Ascending aorta (tissue), 2 donors: ENCODE data around the gene NCK1. TPM values are rescaled to one million over a fixed set of nuclear protein-coding genes. Genes with fewer than 3 reads are reported as not detected.
A peak's percentile ranks its signal among the peaks of the same experiment; 100 is the strongest.

Experiments
- DNase-seq, 2 donors: peaks; one replicate each; pipeline ENCODE4 v3.0.0-alpha.2; 2019; ENCODE audit warnings: low spot score in 2 of 2
- H3K27ac ChIP-seq, 2 donors: fragments of 200-600 bp; sonication (generic); one replicate each; pipeline ENCODE4 v1.5.1; 2016 to 2017; ENCODE audit warnings: mild to moderate bottlenecking in 1 of 2
- H3K27me3 ChIP-seq: fragments of 200-600 bp; sonication (generic); one replicate; pipeline ENCODE4 v1.5.1; 2017
- H3K36me3 ChIP-seq, 2 donors: fragments of 200-600 bp; sonication (generic); one replicate each; pipeline ENCODE4 v1.5.1; 2016
- H3K4me1 ChIP-seq, 2 donors: fragments of 200-600 bp; sonication (generic); one replicate each; pipeline ENCODE4 v1.5.1; 2016 to 2017; ENCODE audit warnings: mild to moderate bottlenecking in 1 of 2
- H3K4me3 ChIP-seq, 2 donors: fragments of 200-600 bp; sonication (generic); one replicate each; pipeline ENCODE4 v1.5.1; 2016 to 2017; ENCODE audit warnings: mild to moderate bottlenecking in 1 of 2
- H3K9me3 ChIP-seq, 2 donors: fragments of 200-600 bp; sonication (generic); one replicate each; pipeline ENCODE4 v1.5.1; 2016
- CTCF ChIP-seq, 3 experiments: fragments of 200-600 bp in 2 of 3; fragments of 450-650 bp in 1 of 3; sonication (generic) in 2 of 3; IDR thresholded peaks; one replicate each; pipeline ENCODE4 v1.5.1; 2016 to 2019; ENCODE audit warnings: antibody characterized with exemption in 3 of 3, mild to moderate bottlenecking in 1 of 3, moderate library complexity in 1 of 3
- intact Hi-C: fragments of 100-400 bp; cut with DNase I; formaldehyde crosslinking; loops from one replicate; pipeline ENCODE4 v1.15.1; 2023
- total RNA-seq: library from RNA; depleted of rRNA; stranded (reverse); fragments of >200 nt; gene quantifications from one replicate; pipeline ENCODE4 v1.1.0, GENCODE V29; 2016

The NCK1 gene
- total RNA-seq, 1 donor from 2014 or later: 45.6 TPM

DNA sequence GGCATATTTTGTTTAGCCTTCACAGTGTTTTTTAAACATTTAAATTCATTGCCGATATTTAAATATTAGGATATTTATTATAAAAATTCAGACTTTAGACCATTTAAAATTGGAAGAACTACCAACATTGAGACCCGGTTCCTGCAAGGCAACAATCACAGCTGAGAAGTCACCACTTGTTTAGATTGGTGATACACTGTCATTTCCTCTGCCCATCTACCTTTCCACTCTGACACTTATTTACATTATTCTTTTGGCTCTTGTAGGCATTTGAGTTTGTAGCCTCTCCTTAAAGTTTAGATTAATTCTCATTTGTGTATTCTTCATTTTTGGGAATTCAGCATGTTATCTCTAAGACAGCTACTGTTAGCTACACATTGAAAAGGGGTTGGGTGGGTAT is 85.5 kb downstream of the NCK1 start:
- TF ChIP-seq CTCF (IDR thresholded peaks at IDR 0.05): no peak
- peaks cover 10 to 11% of the 10 kb centered on the region in 2 donors for H3K36me3 ChIP-seq
- intact Hi-C loops: loop anchor here (5.0 kb wide), 1 partner anchor 65 kb away; no protein-coding TSS in a partner anchor
- no peak overlapping the region for H3K27ac ChIP-seq
- H3K9me3 ChIP-seq: no peaks in the 10 kb centered on the region
- no peak overlapping the region for H3K4me3 ChIP-seq
- no peak for DNase-seq
- peaks cover 0 to 6% of the 10 kb centered on the region in 2 donors for H3K4me1 ChIP-seq
- no peaks in the 10 kb centered on the region for H3K27me3 ChIP-seq

DNA sequence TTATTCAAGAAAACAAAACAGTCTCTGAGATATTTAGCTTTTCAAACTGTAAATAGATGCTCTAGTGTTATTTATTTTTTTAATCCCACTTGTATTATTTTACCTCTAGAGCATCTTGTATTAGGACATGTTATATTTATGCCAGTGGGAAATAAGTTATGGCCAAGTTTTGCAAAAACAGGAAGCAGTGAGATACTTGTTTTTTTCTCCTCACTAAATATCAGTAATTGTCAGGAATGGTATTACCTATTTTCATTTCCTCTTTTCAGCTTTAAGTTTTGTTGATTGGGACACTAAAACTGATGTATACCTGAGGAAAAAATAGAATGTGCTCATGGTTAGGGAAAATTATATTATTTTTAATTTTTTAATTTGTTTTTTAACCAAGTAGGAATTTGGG is 87.1 kb downstream of the NCK1 start:
- Histone ChIP-seq H3K36me3 (peaks cover 10 to 11% of the 10 kb centered on the region in 2 donors), H3K27me3 (no peaks in the 10 kb centered on the region), H3K4me3 (no peak overlapping the region), H3K27ac (no peak overlapping the region), H3K4me1 (no peaks in the 10 kb centered on the region), H3K9me3 (no peaks in the 10 kb centered on the region)
- intact Hi-C loops: loop anchor here (5.0 kb wide), 1 partner anchor 63 kb away; no protein-coding TSS in a partner anchor
- TF ChIP-seq CTCF (IDR thresholded peaks at IDR 0.05): no peak
- DNase-seq: no peak

GRCh38 chr3:136949708-136950107 is 87.7 kb downstream of the NCK1 start:
- no peak overlapping the region for H3K4me3 ChIP-seq
- H3K27me3 ChIP-seq: no peaks in the 10 kb centered on the region
- TF ChIP-seq CTCF (IDR thresholded peaks at IDR 0.05): peak in 1 of 3 experiments; percentile 11
- intact Hi-C loops: loop anchor here (5.0 kb wide), 1 partner anchor 63 kb away; no protein-coding TSS in a partner anchor
- H3K4me1 ChIP-seq: no peaks in the 10 kb centered on the region
- no peaks in the 10 kb centered on the region for H3K9me3 ChIP-seq
- H3K36me3 ChIP-seq: peaks cover 10 to 11% of the 10 kb centered on the region in 2 donors
- DNase-seq: no peak
- no peak overlapping the region for H3K27ac ChIP-seq

GRCh38 chr3:136950623-136951022 is 88.6 kb downstream of the NCK1 start:
- H3K9me3 ChIP-seq: no peaks in the 10 kb centered on the region
- TF ChIP-seq CTCF (IDR thresholded peaks at IDR 0.05): no peak
- H3K4me1 ChIP-seq: peaks cover 0 to 8% of the 10 kb centered on the region in 2 donors
- intact Hi-C loops: no loop called here
- no peak overlapping the region for H3K27ac ChIP-seq
- H3K4me3 ChIP-seq: no peak overlapping the region
- no peak for DNase-seq
- no peaks in the 10 kb centered on the region for H3K27me3 ChIP-seq
- H3K36me3 ChIP-seq: peaks cover 8 to 9% of the 10 kb centered on the region in 2 donors

DNA sequence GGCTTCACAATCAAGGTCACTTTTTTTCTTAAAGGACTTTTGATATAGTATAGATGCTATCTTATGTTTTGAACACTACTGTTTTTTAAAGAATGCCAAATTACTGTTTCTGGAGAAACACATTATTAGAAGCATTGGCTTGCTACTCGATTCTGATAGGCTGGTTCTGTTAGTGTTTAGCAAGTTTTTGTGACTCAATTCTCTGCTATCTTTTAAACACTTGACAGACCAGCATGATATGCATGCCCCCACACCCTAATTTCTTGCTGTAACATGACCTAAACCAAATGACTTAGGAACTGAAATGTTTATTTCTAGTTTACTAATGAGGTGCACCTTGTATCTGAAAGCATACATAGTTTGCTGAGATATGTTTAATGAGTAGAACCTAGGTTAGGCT is 90.3 kb downstream of the NCK1 start:
- Histone ChIP-seq H3K4me1 (peaks cover 0 to 10% of the 10 kb centered on the region in 2 donors), H3K9me3 (no peaks in the 10 kb centered on the region), H3K4me3 (no peak overlapping the region), H3K27ac (no peak overlapping the region), H3K27me3 (no peaks in the 10 kb centered on the region), H3K36me3 (peaks cover 0 to 2% of the 10 kb centered on the region in 2 donors)
- intact Hi-C loops: no loop called here
- no peak for DNase-seq
- TF ChIP-seq CTCF (IDR thresholded peaks at IDR 0.05): no peak

DNA sequence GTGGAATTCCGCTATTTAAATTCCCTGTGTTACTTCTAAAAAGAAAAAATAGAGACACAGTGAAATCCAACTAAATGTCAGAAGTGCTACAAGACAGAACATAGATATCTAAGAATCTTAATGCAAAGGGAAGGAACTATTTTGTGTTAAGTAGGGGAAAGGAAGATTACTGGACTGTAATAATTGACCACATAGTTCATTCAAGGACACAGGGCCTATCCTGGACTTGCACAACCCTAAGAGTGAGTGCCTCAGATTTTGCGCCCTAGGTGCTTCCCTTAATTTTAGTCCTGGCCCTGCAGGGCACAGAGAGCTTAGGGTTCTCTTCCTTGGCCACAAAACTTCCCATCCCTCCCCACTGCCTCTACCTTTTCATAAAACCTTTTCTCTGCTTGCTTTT is 92.2 kb downstream of the NCK1 start:
- Histone ChIP-seq H3K4me1 (peaks cover 0 to 10% of the 10 kb centered on the region in 2 donors), H3K27me3 (no peaks in the 10 kb centered on the region), H3K27ac (no peak overlapping the region), H3K4me3 (no peak overlapping the region), H3K36me3 (no peaks in the 10 kb centered on the region), H3K9me3 (no peaks in the 10 kb centered on the region)
- intact Hi-C loops: no loop called here
- TF ChIP-seq CTCF (IDR thresholded peaks at IDR 0.05): no peak
- no peak for DNase-seq
